IPS-18a (cell line): ENCODE data around the gene MON1B.
"Not testable (repeated sequence)": the region's sequence is repeated elsewhere in the genome, so short reads cannot be mapped to it uniquely, and the experiment has no call there.

Experiments
- H3K27ac ChIP-seq: one replicate; pipeline ENCODE4 v1.5.1; 2013; ENCODE audit warnings: low read length
- H3K27me3 ChIP-seq: one replicate; pipeline ENCODE4 v1.6.1; 2013; ENCODE audit warnings: mild to moderate bottlenecking, low read length; ENCODE audit not compliant: control insufficient read depth, insufficient read depth
- H3K36me3 ChIP-seq: one replicate; pipeline ENCODE4 v1.6.1; 2013; ENCODE audit warnings: low read depth, low read length; ENCODE audit not compliant: control insufficient read depth
- H3K4me1 ChIP-seq: one replicate; pipeline ENCODE4 v1.6.1; 2013; ENCODE audit warnings: low read depth, low read length; ENCODE audit not compliant: control insufficient read depth
- H3K4me3 ChIP-seq: one replicate; pipeline ENCODE4 v1.5.1; 2013; ENCODE audit warnings: low read length
- H3K9ac ChIP-seq: one replicate; pipeline ENCODE4 v1.6.1; 2013; ENCODE audit warnings: mild to moderate bottlenecking, low read length, moderate library complexity
- H3K9me3 ChIP-seq: one replicate; pipeline ENCODE4 v1.6.1; 2013; ENCODE audit warnings: low read depth, low read length; ENCODE audit not compliant: control insufficient read depth

Gene MON1B

DNA sequence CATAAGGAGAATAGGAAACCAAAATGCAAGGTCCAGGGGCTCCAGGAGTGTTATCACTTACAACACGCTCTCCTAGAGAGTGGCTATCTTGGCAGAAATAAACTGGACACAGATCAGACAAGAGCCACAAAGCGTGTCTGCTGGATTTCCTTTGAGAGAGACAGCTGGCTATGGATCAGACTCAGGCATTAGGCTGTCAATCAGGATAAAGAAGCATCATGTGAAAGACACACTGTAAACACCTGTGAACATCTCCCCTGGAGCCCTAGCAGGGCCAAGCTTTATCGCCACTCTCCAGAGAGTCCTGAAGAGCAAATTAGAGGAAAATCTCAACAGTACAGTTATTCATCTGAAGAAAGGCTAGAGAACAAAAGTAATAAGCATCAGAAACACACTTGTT is 34.2 kb downstream of the MON1B start:
- H3K27ac ChIP-seq: no peak overlapping the region
- no peaks in the 10 kb centered on the region for H3K4me1 ChIP-seq
- no peak overlapping the region for H3K9ac ChIP-seq
- H3K36me3 ChIP-seq: no peaks in the 10 kb centered on the region
- H3K4me3 ChIP-seq: no peak overlapping the region
- H3K27me3 ChIP-seq: no peaks in the 10 kb centered on the region
- no peaks in the 10 kb centered on the region for H3K9me3 ChIP-seq

- Histone ChIP-seq H3K36me3 (no peaks in the 10 kb centered on the region), H3K4me3 (no peak overlapping the region)
These were observed 36.8 kb downstream of the MON1B start for GRCh38 chr16:77227745-77228144.

DNA sequence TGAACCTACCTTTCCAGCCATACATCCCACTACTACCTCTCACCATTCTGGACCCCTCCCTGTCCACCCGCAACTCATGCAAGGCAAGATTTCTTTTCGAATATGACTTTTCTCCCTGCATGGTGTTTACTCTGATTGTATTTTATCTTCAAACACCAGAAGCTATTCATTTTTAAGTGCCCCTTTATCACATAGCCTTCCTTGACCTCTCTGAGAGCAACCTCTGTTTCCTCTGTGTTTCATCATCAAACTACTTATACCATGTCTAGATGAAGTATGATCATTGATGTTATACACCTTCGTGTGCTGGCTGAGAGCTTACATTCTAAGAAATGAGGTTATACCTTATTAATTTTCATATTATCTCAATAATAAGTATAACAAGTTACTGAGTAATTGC is 40.1 kb downstream of the MON1B start:
- H3K27me3 ChIP-seq: no peaks in the 10 kb centered on the region
- peaks cover 6% of the 10 kb centered on the region for H3K4me1 ChIP-seq
- H3K4me3 ChIP-seq: no peak overlapping the region
- no peaks in the 10 kb centered on the region for H3K36me3 ChIP-seq
- H3K9ac ChIP-seq: no peak overlapping the region
- H3K27ac ChIP-seq: no peak overlapping the region
- no peaks in the 10 kb centered on the region for H3K9me3 ChIP-seq

More at GRCh38 chr16:77227745-77228144, 36.8 kb downstream of the MON1B start:
- Histone ChIP-seq H3K9me3 (no peaks in the 10 kb centered on the region), H3K27me3 (no peaks in the 10 kb centered on the region), H3K4me1 (no peaks in the 10 kb centered on the region), H3K27ac (no peak overlapping the region), H3K9ac (no peak overlapping the region)

- no peak overlapping the region for H3K27ac ChIP-seq
- peaks cover 6% of the 10 kb centered on the region for H3K27me3 ChIP-seq
- no peaks in the 10 kb centered on the region for H3K9me3 ChIP-seq
- H3K36me3 ChIP-seq: no peaks in the 10 kb centered on the region
- no peak overlapping the region for H3K4me3 ChIP-seq
- H3K4me1 ChIP-seq: peaks cover 18% of the 10 kb centered on the region
- no peak overlapping the region for H3K9ac ChIP-seq
These were observed 43.0 kb downstream of the MON1B start for GRCh38 chr16:77233799-77234519.

DNA sequence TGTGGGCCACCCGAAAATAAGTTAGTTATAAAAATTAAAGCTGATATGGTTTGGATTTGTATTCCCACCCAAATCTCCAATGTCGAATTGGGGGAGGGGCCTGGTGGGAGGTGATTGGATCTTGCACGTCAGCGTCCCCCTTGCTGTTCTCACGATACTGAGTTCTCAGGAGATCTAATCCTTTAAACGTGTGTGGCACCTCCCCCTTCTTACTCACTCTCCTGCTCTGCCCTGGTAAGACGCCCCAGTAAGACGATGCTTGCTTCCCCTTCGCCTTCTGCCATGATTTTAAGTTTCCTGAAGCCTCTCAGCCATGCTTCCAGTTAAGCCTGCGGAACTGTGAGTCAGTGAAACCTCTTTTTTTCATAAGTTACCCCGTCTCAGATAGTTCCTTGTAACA is 43.6 kb downstream of the MON1B start:
- H3K27me3 ChIP-seq: peaks cover 6% of the 10 kb centered on the region
- no peak overlapping the region for H3K9ac ChIP-seq
- H3K4me3 ChIP-seq: no peak overlapping the region
- no peak overlapping the region for H3K27ac ChIP-seq
- H3K9me3 ChIP-seq: no peaks in the 10 kb centered on the region
- no peaks in the 10 kb centered on the region for H3K36me3 ChIP-seq
- peaks cover 18% of the 10 kb centered on the region for H3K4me1 ChIP-seq

DNA sequence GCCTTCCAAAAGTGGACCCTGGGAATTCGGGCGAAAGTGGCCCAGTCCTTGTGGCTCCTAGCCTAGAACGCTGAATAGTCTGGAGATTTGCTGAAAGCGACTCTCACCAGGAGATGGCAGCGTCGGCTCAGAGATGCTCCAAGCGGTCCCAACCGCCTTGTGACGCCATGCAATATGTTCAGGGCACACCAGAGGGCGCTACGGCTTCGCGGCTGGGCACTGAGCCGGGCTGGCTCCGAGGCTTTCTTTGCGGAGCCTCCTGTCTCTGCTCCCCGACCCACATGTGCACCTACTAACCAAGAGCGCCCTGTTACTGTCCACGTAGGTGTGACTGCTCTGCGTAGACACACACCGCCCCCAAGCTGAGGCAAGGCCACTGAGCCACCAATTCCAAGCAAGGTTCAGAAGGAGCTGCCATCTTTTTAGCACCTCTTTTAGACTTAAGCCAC is 45.1 kb downstream of the MON1B start:
- H3K9me3 ChIP-seq: no peaks in the 10 kb centered on the region

GRCh38 chr16:77238593-77238992 is 47.6 kb downstream of the MON1B start:
- no peak overlapping the region for H3K9ac ChIP-seq

More for the DNA sequence above, 45.1 kb downstream of the MON1B start:
- H3K36me3 ChIP-seq: no peaks in the 10 kb centered on the region
- no peak overlapping the region for H3K27ac ChIP-seq
- H3K4me3 ChIP-seq: no peak overlapping the region
- peaks cover 6% of the 10 kb centered on the region for H3K27me3 ChIP-seq
- H3K9ac ChIP-seq: no peak overlapping the region
- H3K4me1 ChIP-seq: peaks cover 18% of the 10 kb centered on the region

DNA sequence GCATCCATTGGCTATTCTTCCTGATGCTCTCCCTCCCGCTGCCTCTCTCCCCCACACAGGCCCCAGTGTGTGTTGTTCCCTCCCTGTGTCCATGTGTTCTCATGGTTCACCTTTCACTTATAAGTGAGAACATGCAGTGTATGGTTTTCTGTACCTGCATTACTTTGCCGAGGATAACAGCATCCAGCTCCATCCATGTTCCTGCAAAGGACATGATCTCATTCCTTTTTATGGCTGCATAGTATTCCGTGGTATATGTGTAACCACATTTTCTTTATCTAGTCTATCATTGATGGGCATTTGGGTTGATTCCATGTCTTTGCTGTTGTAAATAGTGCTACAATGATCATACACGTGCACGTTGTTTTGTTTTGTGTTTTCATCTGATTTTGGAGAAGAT is 51.5 kb downstream of the MON1B start:
- not testable (repeated sequence) for H3K9ac ChIP-seq, H3K4me3 ChIP-seq, H3K27ac ChIP-seq, H3K4me1 ChIP-seq, H3K27me3 ChIP-seq, H3K9me3 ChIP-seq, H3K36me3 ChIP-seq

More at GRCh38 chr16:77238593-77238992, 47.6 kb downstream of the MON1B start:
- Histone ChIP-seq H3K4me1 (peaks cover 18% of the 10 kb centered on the region), H3K27ac (no peak overlapping the region), H3K4me3 (no peak overlapping the region), H3K9me3 (no peaks in the 10 kb centered on the region), H3K36me3 (no peaks in the 10 kb centered on the region), H3K27me3 (peaks cover 6% of the 10 kb centered on the region)

DNA sequence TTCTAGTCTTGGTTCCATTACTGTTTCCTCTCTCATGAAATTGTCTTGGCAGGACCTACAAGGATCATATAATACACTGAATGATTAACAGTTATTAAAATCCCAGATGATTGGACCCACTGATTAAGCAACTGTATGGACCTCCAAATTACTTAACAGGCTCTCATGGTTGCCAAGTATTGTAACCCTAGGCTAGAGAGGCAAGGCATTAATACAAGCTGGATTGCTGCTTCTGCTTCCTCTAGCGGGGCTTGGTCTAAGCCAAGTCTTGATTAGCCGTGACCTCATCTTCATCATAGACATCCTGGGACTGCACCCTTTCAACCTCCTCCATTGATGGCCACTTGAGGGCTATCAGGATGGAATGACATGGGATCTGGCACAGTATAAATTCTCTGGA is 55.2 kb downstream of the MON1B start:
- H3K36me3 ChIP-seq: no peaks in the 10 kb centered on the region
- H3K9me3 ChIP-seq: no peaks in the 10 kb centered on the region
- no peak overlapping the region for H3K4me3 ChIP-seq
- no peaks in the 10 kb centered on the region for H3K27me3 ChIP-seq
- H3K9ac ChIP-seq: no peak overlapping the region
- H3K4me1 ChIP-seq: no peaks in the 10 kb centered on the region
- no peak overlapping the region for H3K27ac ChIP-seq

DNA sequence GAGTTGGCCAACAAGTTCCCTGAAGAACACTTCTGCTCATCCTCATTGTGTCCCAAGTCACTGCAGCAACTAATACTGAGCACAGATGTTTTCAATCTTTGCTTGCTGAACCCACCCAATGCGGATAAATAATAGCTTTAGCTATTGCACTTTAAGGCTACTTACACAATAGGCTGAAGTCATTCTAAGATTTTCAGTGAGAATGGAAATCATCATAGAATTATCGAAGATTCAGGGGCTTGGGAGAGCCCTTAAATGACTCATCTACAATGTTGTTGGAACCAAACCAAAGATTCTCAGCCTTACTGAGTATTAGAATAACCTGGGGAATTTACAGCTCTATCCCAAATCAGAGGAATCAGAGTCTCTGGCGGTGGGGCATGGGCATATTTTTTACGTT is 59.4 kb downstream of the MON1B start:
- no peaks in the 10 kb centered on the region for H3K4me1 ChIP-seq
- H3K27ac ChIP-seq: no peak overlapping the region
- no peak overlapping the region for H3K9ac ChIP-seq
- H3K27me3 ChIP-seq: no peaks in the 10 kb centered on the region
- H3K9me3 ChIP-seq: no peaks in the 10 kb centered on the region
- no peak overlapping the region for H3K4me3 ChIP-seq
- H3K36me3 ChIP-seq: no peaks in the 10 kb centered on the region
